ENCODE results near the gene ALPL.

GRCh38 chr1:21626921-21627339, 117.7 kb downstream of the ALPL start:
- TF ChIP-seq CTCF (IDR thresholded peaks at IDR 0.05; ENCODE audit: low read depth, low read length) (no peak), EZH2phosphoT487 (IDR thresholded peaks at IDR 0.05; ENCODE audit: low read depth) (no peak)

All from OCI-LY3 (cell line).